Liver (tissue), 9 donors: ENCODE results near the gene SYNGR2. TPM values are rescaled to one million over a fixed set of nuclear protein-coding genes. Genes with fewer than 3 reads are reported as not detected.

Experiments used
- DNase-seq: peaks from one replicate; pipeline ENCODE4 v3.0.0-alpha.2; 2017; ENCODE audit warnings: low spot score
- H3K27ac ChIP-seq, 2 donors: one replicate each; pipeline ENCODE4 v1.7.0; 2013; ENCODE audit warnings: inconsistent platforms in 2 of 2, low read length in 2 of 2, control low read depth in 1 of 2, low read depth in 1 of 2, mild to moderate bottlenecking in 1 of 2
- H3K27me3 ChIP-seq, 4 donors: one replicate each; pipeline versions ENCODE4 v1.6.1 to v1.7.0; 2013; ENCODE audit warnings: low read length in 3 of 4, inconsistent platforms in 1 of 4, mild to moderate bottlenecking in 1 of 4, moderate library complexity in 1 of 4; ENCODE audit not compliant: control insufficient read depth in 4 of 4, insufficient read depth in 4 of 4
- H3K36me3 ChIP-seq, 4 donors: one replicate each; pipeline versions ENCODE4 v1.6.1 to v1.7.0; 2013; ENCODE audit warnings: low read length in 3 of 4, mild to moderate bottlenecking in 3 of 4, low read depth in 1 of 4, moderate library complexity in 1 of 4; ENCODE audit not compliant: control insufficient read depth in 4 of 4, insufficient read depth in 3 of 4
- H3K4me1 ChIP-seq, 4 donors: one replicate each; pipeline versions ENCODE4 v1.6.1 to v1.7.0; 2013; ENCODE audit warnings: low read length in 3 of 4, mild to moderate bottlenecking in 3 of 4, moderate library complexity in 1 of 4; ENCODE audit not compliant: control insufficient read depth in 4 of 4, insufficient read depth in 4 of 4
- H3K4me3 ChIP-seq, 3 donors: one replicate each; pipeline versions ENCODE4 v1.6.1 to v1.7.0; 2013; ENCODE audit warnings: low read length in 3 of 3, control low read depth in 1 of 3, low read depth in 1 of 3, mild to moderate bottlenecking in 1 of 3
- H3K9ac ChIP-seq, 2 donors: one replicate each; pipeline ENCODE4 v1.7.0; 2013; ENCODE audit warnings: low read length in 2 of 2, mild to moderate bottlenecking in 2 of 2, moderate library complexity in 2 of 2, control low read depth in 1 of 2, low read depth in 1 of 2
- H3K9me3 ChIP-seq, 4 donors: one replicate each; pipeline versions ENCODE4 v1.6.1 to v1.7.0; 2013; ENCODE audit warnings: low read length in 3 of 4; ENCODE audit not compliant: control insufficient read depth in 4 of 4
- ATF3 ChIP-seq: IDR thresholded peaks from 2 replicates; pipeline ENCODE4 v1.6.1; 2016; ENCODE audit warnings: antibody characterized with exemption
- CTCF ChIP-seq: fragments of 150-350 bp; IDR thresholded peaks from 2 replicates; pipeline ENCODE4 v1.5.1; 2017; ENCODE audit warnings: improper control_type of control experiment, low read depth, low read length; ENCODE audit not compliant: missing input control
- EGR1 ChIP-seq, 2 donors: IDR thresholded peaks; 2 replicates each; pipeline ENCODE4 v1.6.1; 2016 to 2018; ENCODE audit warnings: antibody characterized with exemption in 2 of 2, low read depth in 2 of 2
- FOXA1 ChIP-seq: IDR thresholded peaks from 2 replicates; pipeline ENCODE4 v1.6.1; 2016; ENCODE audit warnings: antibody characterized with exemption
- FOXA2 ChIP-seq: IDR thresholded peaks from 2 replicates; pipeline ENCODE4 v1.6.1; 2016; ENCODE audit warnings: antibody characterized with exemption
- GABPA ChIP-seq, 2 donors: IDR thresholded peaks in 1 of 2; conservative IDR thresholded peaks in 1 of 2; 2 replicates each; pipeline ENCODE4 v1.6.1; 2016; ENCODE audit warnings: antibody characterized with exemption in 2 of 2, mild to moderate bottlenecking in 1 of 2, moderate library complexity in 1 of 2
- HNF4A ChIP-seq, 2 donors: conservative IDR thresholded peaks; 2 replicates each; pipeline ENCODE4 v1.6.1; 2016; ENCODE audit warnings: antibody characterized with exemption in 2 of 2, mild to moderate bottlenecking in 2 of 2
- HNF4G ChIP-seq: IDR thresholded peaks from 2 replicates; pipeline ENCODE4 v1.6.1; 2016; ENCODE audit warnings: antibody characterized with exemption
- MAX ChIP-seq: IDR thresholded peaks from 2 replicates; pipeline ENCODE4 v1.6.1; 2016; ENCODE audit warnings: antibody characterized with exemption
- NR2F2 ChIP-seq: IDR thresholded peaks from 2 replicates; pipeline ENCODE4 v1.6.1; 2016; ENCODE audit warnings: antibody characterized with exemption
- RAD21 ChIP-seq, 2 donors: IDR thresholded peaks; 2 replicates each; pipeline ENCODE4 v1.6.1; 2016; ENCODE audit warnings: antibody characterized with exemption in 2 of 2, mild to moderate bottlenecking in 2 of 2
- REST ChIP-seq: IDR thresholded peaks from 2 replicates; pipeline ENCODE4 v1.6.1; 2016; ENCODE audit warnings: antibody characterized with exemption, mild to moderate bottlenecking
- RXRA ChIP-seq, 2 donors: IDR thresholded peaks; 2 replicates each; pipeline ENCODE4 v1.6.1; 2017 to 2018; ENCODE audit warnings: antibody characterized with exemption in 2 of 2, mild to moderate bottlenecking in 1 of 2
- SP1 ChIP-seq: IDR thresholded peaks from 2 replicates; pipeline ENCODE4 v1.6.1; 2018; ENCODE audit warnings: antibody characterized with exemption, mild to moderate bottlenecking
- TAF1 ChIP-seq: conservative IDR thresholded peaks from 2 replicates; pipeline ENCODE4 v1.6.1; 2016; ENCODE audit warnings: antibody characterized with exemption, mild to moderate bottlenecking
- YY1 ChIP-seq: IDR thresholded peaks from 2 replicates; pipeline ENCODE4 v1.6.1; 2016; ENCODE audit warnings: antibody characterized with exemption, mild to moderate bottlenecking
- ZBTB33 ChIP-seq: IDR thresholded peaks from 2 replicates; pipeline ENCODE4 v1.6.1; 2016; ENCODE audit warnings: antibody characterized with exemption
- WGBS: extraction: QIAGEN DNeasy Blood & Tissue Kit; methylation state at CpG from one replicate; pipeline ENCODE4 v1.1.7; 2013; 5-methylcytosine and 5-hydroxymethylcytosine counted together
- polyA plus RNA-seq, 2 donors: library from polyadenylated mRNA; stranded (reverse) in 1 of 2; unstranded in 1 of 2; fragments of 200-250 nt in 1 of 2; fragments of >200 nt in 1 of 2; fragmentation: Nextera tagmentation in 1 of 2; extraction: Ambion mirVana in 1 of 2; gene quantifications; one replicate each; pipeline versions ENCODE4 v1.2.1 to v1.2.3, GENCODE V29; 2013 to 2015
- total RNA-seq, 2 donors: library from RNA; depleted of rRNA; stranded (reverse); fragments of >200 nt; gene quantifications; one replicate each; pipeline ENCODE4 v1.2.3, GENCODE V29; 2014
- donor health status: healthy.
- donor health status: healthy.
- donor health status: healthy.
- donor health status: healthy.
- donor health status: healthy.

SYNGR2 gene
- total and polyA plus RNA-seq, 4 donors, result 27.9 to 84.7 (median 55.2) TPM

- Histone ChIP-seq H3K27me3 (no peaks in the 10 kb centered on the region), H3K9ac (no peak overlapping the region), H3K9me3 (no peaks in the 10 kb centered on the region), H3K4me1 (peaks cover 0 to 11% (median 2%) of the 10 kb centered on the region in 4 donors), H3K4me3 (no peak overlapping the region), H3K36me3 (no peaks in the 10 kb centered on the region), H3K27ac (no peak overlapping the region)
- 97% methylated on average over 9 of the region's 9 CpGs for WGBS
- DNase-seq, result no peak
- TF ChIP-seq TAF1 (no peak), NR2F2 (no peak), ATF3 (no peak), RXRA (IDR thresholded peaks at IDR 0.05) (no peak), SP1 (no peak)
Measured at GRCh38 chr17:78135858-78136500, 32.4 kb upstream of the SYNGR2 start.

- Histone ChIP-seq H3K9ac (no peak overlapping the region), H3K9me3 (no peaks in the 10 kb centered on the region), H3K27me3 (no peaks in the 10 kb centered on the region), H3K27ac (no peak overlapping the region), H3K4me1 (peaks cover 0 to 12% (median 2%) of the 10 kb centered on the region in 4 donors), H3K36me3 (no peaks in the 10 kb centered on the region), H3K4me3 (no peak overlapping the region)
- TF ChIP-seq RXRA (IDR thresholded peaks at IDR 0.05) (no peak), SP1 (no peak), HNF4A (conservative IDR thresholded peaks at IDR 0.05) (no peak), MAX (no peak), ATF3 (no peak), FOXA2 (no peak), CTCF (no peak), YY1 (no peak), GABPA (IDR thresholded peaks at IDR 0.05 in 1 of 2, conservative IDR thresholded peaks at IDR 0.05 in 1 of 2) (no peak), REST (no peak), RAD21 (IDR thresholded peaks at IDR 0.05) (no peak), HNF4G (no peak), EGR1 (IDR thresholded peaks at IDR 0.05; ENCODE audit: low read depth in 2 of 2) (no peak), ZBTB33 (no peak), TAF1 (no peak), FOXA1 (no peak)
- 58% methylated on average over 26 of the region's 26 CpGs for WGBS
- DNase-seq, result no peak
Measured at GRCh38 chr17:78137392-78138203, 30.8 kb upstream of the SYNGR2 start.
